Mesenchymal stem cell (in vitro differentiated cells and primary cell): ENCODE results near the gene CCL1.

Experiments
- DNase-seq: peaks from one replicate; pipeline ENCODE4 v3.0.0-alpha.2; 2013
- H2AFZ ChIP-seq: one replicate; pipeline ENCODE4 v1.6.1; 2013; ENCODE audit warnings: low read depth, mild to moderate bottlenecking, control low read depth, inconsistent platforms, low read length, moderate library complexity
- H2AK5ac ChIP-seq: 2 replicates; pipeline ENCODE4 v1.6.1; 2013; ENCODE audit warnings: low read length, moderate library complexity, mild to moderate bottlenecking, inconsistent platforms; ENCODE audit not compliant: severe bottlenecking
- H2BK120ac ChIP-seq: one replicate; pipeline ENCODE4 v1.6.1; 2013; ENCODE audit warnings: low read depth, mild to moderate bottlenecking, inconsistent platforms, low read length, moderate library complexity
- H2BK12ac ChIP-seq, 2 experiments: one replicate each; pipeline ENCODE4 v1.6.1; 2013; ENCODE audit warnings: inconsistent platforms in 2 of 2, low read length in 2 of 2, mild to moderate bottlenecking in 2 of 2, moderate library complexity in 2 of 2, control low read depth in 1 of 2
- H2BK15ac ChIP-seq: one replicate; pipeline ENCODE4 v1.6.1; 2013; ENCODE audit warnings: mild to moderate bottlenecking, low read depth, inconsistent platforms; ENCODE audit not compliant: poor library complexity, severe bottlenecking
- H2BK5ac ChIP-seq: 2 replicates; pipeline ENCODE4 v1.6.1; 2013; ENCODE audit warnings: low read depth, mild to moderate bottlenecking, low read length, control low read depth, inconsistent platforms; ENCODE audit not compliant: poor library complexity, severe bottlenecking
- H3K14ac ChIP-seq, 2 experiments: one replicate each; pipeline ENCODE4 v1.6.1; 2013; ENCODE audit warnings: inconsistent platforms in 2 of 2, low read length in 2 of 2, control low read depth in 1 of 2, mild to moderate bottlenecking in 1 of 2, moderate library complexity in 1 of 2
- H3K18ac ChIP-seq, 2 experiments: one replicate each; pipeline ENCODE4 v1.6.1; 2013; ENCODE audit warnings: inconsistent platforms in 2 of 2, low read length in 2 of 2, control low read depth in 1 of 2, low read depth in 1 of 2, mild to moderate bottlenecking in 1 of 2
- H3K23ac ChIP-seq, 2 experiments: one replicate each; pipeline ENCODE4 v1.6.1; 2013; ENCODE audit warnings: inconsistent platforms in 2 of 2, low read length in 2 of 2, mild to moderate bottlenecking in 2 of 2, moderate library complexity in 2 of 2, control low read depth in 1 of 2
- H3K27ac ChIP-seq: 2 replicates; pipeline ENCODE4 v1.5.1; 2013; ENCODE audit warnings: mild to moderate bottlenecking, moderate library complexity, low read length, control low read depth, inconsistent platforms; ENCODE audit not compliant: poor library complexity, severe bottlenecking
- H3K27me3 ChIP-seq, 2 experiments: 2 replicates each; pipeline versions ENCODE4 v1.6.1 to v1.7.0; 2013; ENCODE audit warnings: low read length in 2 of 2, mild to moderate bottlenecking in 2 of 2, moderate library complexity in 2 of 2, control low read depth in 1 of 2, inconsistent platforms in 1 of 2; ENCODE audit not compliant: control insufficient read depth in 1 of 2, insufficient read depth in 1 of 2
- H3K36me3 ChIP-seq, 2 experiments: 2 replicates each; pipeline versions ENCODE4 v1.6.1 to v1.7.0; 2013; ENCODE audit warnings: low read length in 2 of 2, control low read depth in 1 of 2, inconsistent platforms in 1 of 2, low read depth in 1 of 2, mild to moderate bottlenecking in 1 of 2; ENCODE audit not compliant: insufficient read depth in 2 of 2, control insufficient read depth in 1 of 2
- H3K4ac ChIP-seq, 2 experiments: one replicate each; pipeline ENCODE4 v1.6.1; 2013; ENCODE audit warnings: inconsistent platforms in 2 of 2, low read length in 2 of 2, mild to moderate bottlenecking in 2 of 2, moderate library complexity in 2 of 2, control low read depth in 1 of 2, low read depth in 1 of 2
- H3K4me1 ChIP-seq: 2 replicates; pipeline ENCODE4 v1.6.1; 2013; ENCODE audit warnings: low read depth, low read length, control low read depth; ENCODE audit not compliant: control insufficient read depth, insufficient read depth
- H3K4me2 ChIP-seq: 2 replicates; pipeline ENCODE4 v1.6.1; 2013; ENCODE audit warnings: low read length, mild to moderate bottlenecking, inconsistent platforms; ENCODE audit not compliant: poor library complexity, severe bottlenecking
- H3K4me3 ChIP-seq, 2 experiments: 2 replicates each; pipeline versions ENCODE4 v1.5.1 to v1.7.0; 2013; ENCODE audit warnings: low read length in 2 of 2, mild to moderate bottlenecking in 2 of 2, control low read depth in 1 of 2, low read depth in 1 of 2; ENCODE audit not compliant: insufficient read depth in 1 of 2
- H3K79me1 ChIP-seq: replicated peaks from 2 replicates; pipeline ENCODE4 v1.6.1; 2013; ENCODE audit warnings: mild to moderate bottlenecking, control low read depth, low read length, inconsistent platforms; ENCODE audit not compliant: poor library complexity, severe bottlenecking
- H3K9ac ChIP-seq: 2 replicates; pipeline ENCODE4 v1.7.0; 2013; ENCODE audit warnings: mild to moderate bottlenecking, low read length, moderate library complexity
- H3K9me3 ChIP-seq: 2 replicates; pipeline ENCODE4 v1.7.0; 2013; ENCODE audit warnings: mild to moderate bottlenecking, low read length; ENCODE audit not compliant: control insufficient read depth
- H4K8ac ChIP-seq: one replicate; pipeline ENCODE4 v1.6.1; 2013; ENCODE audit warnings: inconsistent platforms, mild to moderate bottlenecking, low read length, moderate library complexity
- H4K91ac ChIP-seq: one replicate; pipeline ENCODE4 v1.6.1; 2013; ENCODE audit warnings: mild to moderate bottlenecking, low read length, inconsistent platforms
- WGBS: methylation state at CpG from one replicate; pipeline ENCODE4 v1.1.7; 2013; ENCODE audit warnings: mixed read lengths; 5-methylcytosine and 5-hydroxymethylcytosine counted together

Gene CCL1

DNA sequence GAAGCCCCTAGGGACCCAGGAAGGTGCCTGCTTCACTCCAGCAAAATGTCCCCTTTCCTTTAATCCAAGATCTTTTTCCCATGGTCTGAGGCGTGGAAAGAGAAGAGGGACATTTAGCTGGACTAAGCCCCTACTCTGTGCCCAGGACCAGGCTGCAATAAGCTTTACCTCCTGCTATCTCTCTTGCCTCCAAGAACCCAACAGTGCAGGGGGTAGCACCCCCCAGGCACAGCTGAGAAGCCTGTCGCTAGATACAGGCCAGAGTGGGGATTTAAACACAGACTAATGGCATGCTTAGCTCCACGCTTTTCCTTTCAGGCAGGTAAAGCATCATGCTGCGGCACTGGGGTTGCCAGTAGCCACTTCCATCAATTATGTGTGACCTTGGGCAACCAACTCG is 24.5 kb upstream of the CCL1 start:
- WGBS: 63% methylated on average over 4 of the region's 5 CpGs
- H3K27me3 ChIP-seq: peaks cover 0 to 35% of the 10 kb centered on the region in 2 experiments

DNA sequence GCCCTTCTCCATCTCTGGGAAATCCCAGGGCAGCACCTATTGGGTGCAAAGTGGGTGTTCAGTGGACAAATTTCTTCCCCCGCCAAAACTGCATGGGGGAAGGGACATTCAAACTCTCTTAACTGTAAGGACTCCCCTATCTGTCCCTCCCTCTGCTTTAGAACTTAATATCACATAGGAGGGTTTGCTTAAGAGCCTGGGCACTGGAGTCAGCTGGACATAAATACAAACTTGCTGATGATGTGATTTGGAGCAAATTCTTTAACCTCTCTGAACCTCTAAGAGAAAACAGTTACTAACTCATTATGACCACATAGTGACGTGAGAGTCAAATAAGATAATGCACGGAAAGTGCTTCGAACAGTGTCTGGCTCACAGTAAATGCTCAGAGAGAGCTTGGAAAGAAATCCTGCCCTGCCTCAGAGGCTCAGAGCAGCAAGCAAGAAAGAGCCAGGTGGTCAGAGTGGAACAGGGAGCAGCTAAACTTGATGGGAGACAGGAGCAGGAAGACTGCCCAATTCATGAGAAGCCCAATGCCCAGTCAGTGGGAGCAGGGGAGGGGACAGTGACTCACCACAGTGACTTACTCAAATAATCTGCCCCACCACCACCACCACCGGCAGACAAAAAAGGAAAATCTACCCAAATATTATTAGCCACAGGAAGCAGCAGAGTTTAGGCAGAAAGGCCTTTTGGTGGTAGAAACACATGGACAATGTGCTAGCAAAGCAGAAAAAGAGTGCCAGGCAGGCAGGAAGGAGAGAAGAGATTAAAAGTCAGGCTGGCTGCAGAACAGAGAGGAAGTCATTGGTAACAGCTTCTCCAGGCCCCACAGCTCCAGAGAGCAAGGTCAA is 23.9 kb upstream of the CCL1 start:
- 75% methylated on average over 4 of the region's 5 CpGs for WGBS

More for the DNA sequence above, 24.5 kb upstream of the CCL1 start:
- no peak overlapping the region for H3K9ac ChIP-seq
- H3K14ac ChIP-seq: no peak overlapping the region
- H2BK12ac ChIP-seq: no peak overlapping the region
- H2AFZ ChIP-seq: no peak overlapping the region
- H3K27ac ChIP-seq: no peak overlapping the region
- H3K18ac ChIP-seq: no peak overlapping the region
- no peak overlapping the region for H3K23ac ChIP-seq
- H2BK15ac ChIP-seq: no peak overlapping the region
- H3K9me3 ChIP-seq: no peaks in the 10 kb centered on the region
- H4K8ac ChIP-seq: no peak overlapping the region
- no peak overlapping the region for H2BK5ac ChIP-seq
- no peak for DNase-seq
- H4K91ac ChIP-seq: no peak overlapping the region
- H3K4me2 ChIP-seq: no peak overlapping the region
- no peaks in the 10 kb centered on the region for H3K36me3 ChIP-seq
- no peak overlapping the region for H3K4ac ChIP-seq
- H2AK5ac ChIP-seq: no peak overlapping the region
- H3K4me1 ChIP-seq: no peaks in the 10 kb centered on the region
- no peak overlapping the region for H3K4me3 ChIP-seq
- no peaks in the 10 kb centered on the region for H3K79me1 ChIP-seq
- no peak overlapping the region for H2BK120ac ChIP-seq

DNA sequence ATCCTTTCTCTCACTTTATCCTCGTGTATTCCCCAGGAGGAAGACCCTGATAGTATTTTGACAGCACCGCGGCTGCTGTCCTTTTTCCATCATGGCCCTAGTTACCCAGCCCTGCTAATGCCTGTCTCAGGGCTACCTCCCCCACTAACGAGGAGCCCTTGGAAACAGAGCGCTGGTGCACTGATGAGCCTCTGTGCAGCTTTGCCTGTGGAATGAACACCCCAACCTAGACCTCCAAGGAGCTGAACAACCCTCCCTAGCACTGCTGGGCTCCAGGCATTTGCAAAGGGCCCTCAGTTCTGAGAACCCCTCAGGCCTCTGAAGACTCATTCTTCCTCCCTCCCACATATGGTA is 23.3 kb upstream of the CCL1 start:
- WGBS: 78% methylated on average over 5 of the region's 5 CpGs
- H4K91ac ChIP-seq: no peak overlapping the region
- H3K9ac ChIP-seq: no peak overlapping the region
- H3K4me3 ChIP-seq: no peak overlapping the region
- no peak overlapping the region for H2AFZ ChIP-seq
- no peak for DNase-seq
- H3K27me3 ChIP-seq: peaks cover 0 to 25% of the 10 kb centered on the region in 2 experiments
- H3K18ac ChIP-seq: no peak overlapping the region
- no peak overlapping the region for H2BK120ac ChIP-seq
- H2BK15ac ChIP-seq: no peak overlapping the region
- H3K9me3 ChIP-seq: no peaks in the 10 kb centered on the region
- H3K79me1 ChIP-seq: no peaks in the 10 kb centered on the region
- no peak overlapping the region for H2BK12ac ChIP-seq
- H3K4me1 ChIP-seq: no peaks in the 10 kb centered on the region
- H3K27ac ChIP-seq: no peak overlapping the region
- H4K8ac ChIP-seq: no peak overlapping the region
- no peak overlapping the region for H3K4ac ChIP-seq
- H3K4me2 ChIP-seq: no peak overlapping the region
- no peaks in the 10 kb centered on the region for H3K36me3 ChIP-seq
- no peak overlapping the region for H3K23ac ChIP-seq
- no peak overlapping the region for H2AK5ac ChIP-seq
- H2BK5ac ChIP-seq: no peak overlapping the region
- no peak overlapping the region for H3K14ac ChIP-seq

More for the DNA sequence above, 23.9 kb upstream of the CCL1 start:
- H3K18ac ChIP-seq: no peak overlapping the region
- H3K23ac ChIP-seq: no peak overlapping the region
- no peak overlapping the region for H2BK120ac ChIP-seq
- no peak overlapping the region for H4K91ac ChIP-seq
- H3K4me1 ChIP-seq: no peaks in the 10 kb centered on the region
- H3K27ac ChIP-seq: no peak overlapping the region
- H2BK12ac ChIP-seq: no peak overlapping the region
- no peaks in the 10 kb centered on the region for H3K9me3 ChIP-seq
- no peak overlapping the region for H3K4me3 ChIP-seq
- no peak overlapping the region for H2BK15ac ChIP-seq
- no peak overlapping the region for H4K8ac ChIP-seq
- no peak overlapping the region for H2AK5ac ChIP-seq
- no peak overlapping the region for H3K4ac ChIP-seq
- no peaks in the 10 kb centered on the region for H3K36me3 ChIP-seq
- no peak overlapping the region for H3K4me2 ChIP-seq
- no peaks in the 10 kb centered on the region for H3K79me1 ChIP-seq
- no peak overlapping the region for H2BK5ac ChIP-seq
- no peak overlapping the region for H3K14ac ChIP-seq
- H2AFZ ChIP-seq: no peak overlapping the region
- no peak for DNase-seq
- no peak overlapping the region for H3K9ac ChIP-seq
- peaks cover 0 to 31% of the 10 kb centered on the region in 2 experiments for H3K27me3 ChIP-seq

DNA sequence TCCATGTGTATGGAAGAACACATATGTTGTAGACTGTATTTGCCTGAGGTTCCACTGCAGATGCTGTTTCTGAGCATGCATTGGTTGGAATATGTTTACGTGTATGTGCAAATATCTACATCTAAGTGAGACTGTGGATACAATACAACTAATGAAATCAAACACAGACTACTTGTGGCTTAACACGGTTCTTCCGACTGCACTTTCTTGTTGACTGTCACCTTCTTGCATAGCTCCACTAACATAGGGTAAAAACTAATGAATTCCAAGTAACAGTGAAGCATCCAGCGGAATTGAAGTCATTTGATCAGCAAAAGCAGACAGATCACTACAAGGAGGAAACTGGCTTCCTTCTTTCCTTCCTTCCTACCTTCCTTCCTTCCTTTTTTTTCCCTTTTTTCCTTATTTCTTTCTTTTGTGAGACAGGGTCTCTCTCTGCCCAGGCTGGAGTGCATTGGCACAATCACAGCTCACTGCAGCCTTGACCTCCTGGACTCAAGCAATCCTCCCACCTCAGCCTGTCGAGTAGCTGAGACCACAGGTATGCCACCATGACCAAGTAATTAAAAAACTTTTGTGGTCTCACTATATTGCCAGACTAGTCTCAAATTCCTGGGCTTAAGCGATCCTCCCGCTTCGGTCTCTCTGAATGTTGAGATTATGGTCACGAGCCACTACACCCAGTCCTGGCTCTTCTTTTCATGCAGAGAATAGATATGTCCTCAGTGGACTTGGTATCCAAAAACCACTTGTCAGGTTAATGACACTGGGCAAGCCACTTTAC is 22.0 kb upstream of the CCL1 start:
- Histone ChIP-seq H3K9ac (no peak overlapping the region), H3K4me1 (no peaks in the 10 kb centered on the region)

More for the DNA sequence above, 22.0 kb upstream of the CCL1 start:
- Histone ChIP-seq H3K4ac (no peak overlapping the region), H3K4me3 (no peak overlapping the region), H3K14ac (no peak overlapping the region), H3K79me1 (no peaks in the 10 kb centered on the region), H2BK15ac (no peak overlapping the region), H2BK120ac (no peak overlapping the region), H3K23ac (no peak overlapping the region), H3K4me2 (no peak overlapping the region), H2AFZ (no peak overlapping the region), H2BK5ac (no peak overlapping the region), H3K27me3 (peaks cover 0 to 22% of the 10 kb centered on the region in 2 experiments), H3K36me3 (no peaks in the 10 kb centered on the region), H4K91ac (no peak overlapping the region), H2BK12ac (no peak overlapping the region), H3K18ac (no peak overlapping the region), H4K8ac (no peak overlapping the region), H3K27ac (no peak overlapping the region), H3K9me3 (no peaks in the 10 kb centered on the region), H2AK5ac (no peak overlapping the region)
- WGBS: 81% methylated on average over 8 of the region's 9 CpGs
- no peak for DNase-seq
